GM13977 (cell line): ENCODE data around the gene EPDR1.

ENCODE experiments used
- DNase-seq: peaks from one replicate; pipeline ENCODE4 v3.0.0; 2012; ENCODE audit warnings: low spot score
- in situ Hi-C: fragments of 300-500 bp; cut with MboI; formaldehyde crosslinking; loops from one replicate; pipeline ENCODE4 v1.12.0; 2022; ENCODE audit warnings: low sequenced_read_pairs, low pct_unique_long_range_greater_than_20kb, mixed read lengths, inconsistent platforms; ENCODE audit not compliant: unreplicated experiment
- TF ChIP-seq, protein P1 (sequence below): IDR thresholded peaks from 2 replicates; pipeline ENCODE4 v1.5.1; 2012; ENCODE audit warnings: mild to moderate bottlenecking, control low read depth; ENCODE audit not compliant: insufficient read depth; ENCODE audit errors: extremely low read depth, missing control alignments

The EPDR1 gene

DNA sequence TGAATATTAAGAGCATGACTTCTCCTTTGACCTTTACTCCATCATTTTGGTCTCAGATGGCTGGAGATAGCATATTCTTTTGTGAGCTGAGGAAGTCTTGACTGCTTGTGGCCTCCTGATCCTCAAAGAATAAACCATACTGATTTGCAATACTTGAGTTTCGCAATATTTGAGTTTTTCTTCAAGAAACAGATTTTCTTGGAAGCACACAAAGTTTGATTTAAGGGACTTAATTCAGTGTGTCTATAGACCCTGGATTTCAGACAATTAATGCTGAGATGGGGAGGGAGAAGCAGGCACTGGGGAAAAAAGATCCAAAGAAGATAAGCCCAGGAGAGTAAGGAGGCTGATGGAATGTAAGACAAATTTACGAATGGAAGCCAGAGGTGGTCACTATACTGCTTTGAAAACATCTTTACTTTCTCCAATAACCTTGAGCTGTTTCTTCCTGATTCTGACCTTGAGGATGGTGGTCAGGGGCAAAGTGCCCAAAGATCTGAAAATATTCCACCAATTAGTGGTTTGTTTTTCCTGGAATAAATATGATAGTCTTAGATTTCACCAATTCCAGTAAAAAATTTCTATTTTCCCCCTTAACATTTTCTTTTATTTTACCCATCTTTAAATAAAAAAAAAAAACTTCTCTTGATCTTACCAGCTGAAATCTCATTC is 7.5 kb downstream of the EPDR1 start:
- in situ Hi-C loops, result no loop called here
- TF ChIP-seq, protein P1, sequence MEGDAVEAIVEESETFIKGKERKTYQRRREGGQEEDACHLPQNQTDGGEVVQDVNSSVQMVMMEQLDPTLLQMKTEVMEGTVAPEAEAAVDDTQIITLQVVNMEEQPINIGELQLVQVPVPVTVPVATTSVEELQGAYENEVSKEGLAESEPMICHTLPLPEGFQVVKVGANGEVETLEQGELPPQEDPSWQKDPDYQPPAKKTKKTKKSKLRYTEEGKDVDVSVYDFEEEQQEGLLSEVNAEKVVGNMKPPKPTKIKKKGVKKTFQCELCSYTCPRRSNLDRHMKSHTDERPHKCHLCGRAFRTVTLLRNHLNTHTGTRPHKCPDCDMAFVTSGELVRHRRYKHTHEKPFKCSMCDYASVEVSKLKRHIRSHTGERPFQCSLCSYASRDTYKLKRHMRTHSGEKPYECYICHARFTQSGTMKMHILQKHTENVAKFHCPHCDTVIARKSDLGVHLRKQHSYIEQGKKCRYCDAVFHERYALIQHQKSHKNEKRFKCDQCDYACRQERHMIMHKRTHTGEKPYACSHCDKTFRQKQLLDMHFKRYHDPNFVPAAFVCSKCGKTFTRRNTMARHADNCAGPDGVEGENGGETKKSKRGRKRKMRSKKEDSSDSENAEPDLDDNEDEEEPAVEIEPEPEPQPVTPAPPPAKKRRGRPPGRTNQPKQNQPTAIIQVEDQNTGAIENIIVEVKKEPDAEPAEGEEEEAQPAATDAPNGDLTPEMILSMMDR, result no peak

DNA sequence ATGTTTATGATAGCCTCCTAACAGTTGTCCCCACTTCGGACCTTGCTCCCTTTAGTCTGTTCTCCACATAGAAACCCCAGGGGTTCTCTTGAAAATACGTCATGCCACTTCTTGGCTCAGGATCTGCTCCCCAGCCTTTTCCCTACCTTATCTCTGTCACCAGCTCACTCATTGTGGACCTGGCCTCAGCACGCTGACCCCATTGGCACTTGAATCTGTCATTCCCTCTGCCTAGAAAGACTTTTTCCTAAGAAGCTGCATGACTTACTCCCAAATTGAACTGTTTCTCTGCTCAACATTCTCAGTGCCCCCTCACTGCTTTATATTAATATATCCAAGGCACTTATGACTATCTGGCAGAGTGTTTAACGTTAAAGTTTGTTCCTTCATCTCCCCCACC is 8.4 kb downstream of the EPDR1 start:
- TF ChIP-seq, protein P1, result no peak
- no peak for DNase-seq
- in situ Hi-C loops, result no loop called here

More for the DNA sequence above, 7.5 kb downstream of the EPDR1 start:
- no peak for DNase-seq

DNA sequence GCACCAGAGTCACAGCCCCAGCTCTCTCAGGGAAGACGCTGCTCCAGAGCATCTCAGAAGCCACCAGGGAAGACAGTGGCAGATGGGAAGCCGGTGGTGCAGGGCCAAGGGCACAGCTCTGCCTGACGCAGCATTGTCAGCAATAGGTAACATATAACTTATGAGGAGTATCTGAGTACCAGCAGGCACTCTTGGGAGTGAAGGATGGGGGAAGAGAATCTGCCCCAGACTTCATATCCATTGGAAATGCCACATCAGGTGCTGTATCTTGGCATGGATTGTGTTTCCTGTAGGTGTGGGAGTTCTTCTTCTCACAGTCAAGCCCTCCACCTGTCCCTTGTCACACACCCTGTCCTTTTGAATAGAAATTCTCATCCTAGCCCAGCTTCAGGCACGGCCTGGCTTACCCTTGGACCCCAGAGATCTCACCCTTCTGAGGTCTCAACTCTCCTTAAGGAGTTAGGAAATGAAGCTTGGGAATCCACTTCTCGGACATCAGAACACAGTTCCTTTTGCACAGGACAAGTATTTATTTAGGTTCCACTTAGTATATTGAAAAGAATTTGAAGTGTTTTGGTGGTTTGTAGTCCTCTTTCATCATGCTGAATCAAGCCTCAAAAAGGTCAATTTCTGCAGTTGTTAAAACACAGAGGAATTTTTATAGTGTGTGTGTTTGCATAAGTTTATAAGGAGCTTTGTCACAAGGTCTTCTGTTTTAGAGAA is 9.9 kb downstream of the EPDR1 start:
- TF ChIP-seq, protein P1, result no peak
- DNase-seq, result no peak
- in situ Hi-C loops, result no loop called here

- in situ Hi-C loops, result no loop called here
- TF ChIP-seq, protein P1, result no peak
- DNase-seq, result no peak
Observed at GRCh38 chr7:37932543-37932942, 12.1 kb downstream of the EPDR1 start.

GRCh38 chr7:37933018-37933566 is 12.7 kb downstream of the EPDR1 start:
- in situ Hi-C loops, result no loop called here
- TF ChIP-seq, protein P1, result no peak
- no peak for DNase-seq

- TF ChIP-seq, protein P1, result no peak
- no peak for DNase-seq
- in situ Hi-C loops, result no loop called here
Observed at GRCh38 chr7:37942934-37943610, 22.6 kb downstream of the EPDR1 start.
